Keratinocyte (primary cell): ENCODE measurements around the gene CCNY. TPM values are rescaled to one million over a fixed set of nuclear protein-coding genes. Genes with fewer than 3 reads are reported as not detected.
A peak's percentile ranks its signal among the peaks of the same experiment; 100 is the strongest.

ENCODE experiments used
- DNase-seq: peaks from one replicate; pipeline ENCODE4 v3.0.0-alpha.2; 2011; ENCODE audit warnings: low read depth, missing footprints, low spot score
- FAIRE-seq: peaks from 2 replicates; lab custom pipeline; 2011; peaks lifted over from hg19 to GRCh38; lab: Jason Lieb, UNC
- H2AFZ ChIP-seq: 2 replicates; pipeline ENCODE4 v1.6.0; 2012; ENCODE audit warnings: low read length, control low read depth, inconsistent platforms; ENCODE audit not compliant: control insufficient read depth
- H3K27ac ChIP-seq: 2 replicates; pipeline ENCODE4 v1.5.1; 2011; ENCODE audit warnings: low read length; ENCODE audit not compliant: control insufficient read depth, insufficient read depth
- H3K27me3 ChIP-seq: 3 replicates; pipeline ENCODE4 v1.6.0; 2011; ENCODE audit warnings: low read length; ENCODE audit not compliant: control insufficient read depth, insufficient read depth; ENCODE audit errors: extremely low read depth
- H3K36me3 ChIP-seq, 2 experiments: 2 replicates in 1 of 2; 3 replicates in 1 of 2; pipeline ENCODE4 v1.5.1; 2011; ENCODE audit warnings: low read length in 2 of 2, mild to moderate bottlenecking in 1 of 2; ENCODE audit not compliant: control insufficient read depth in 2 of 2, insufficient read depth in 2 of 2; ENCODE audit errors: extremely low read depth in 1 of 2
- H3K4me1 ChIP-seq: 3 replicates; pipeline ENCODE4 v1.5.1; 2011; ENCODE audit warnings: low read length; ENCODE audit not compliant: control insufficient read depth, insufficient read depth; ENCODE audit errors: extremely low read depth
- H3K4me2 ChIP-seq: 3 replicates; pipeline ENCODE4 v1.6.0; 2011; ENCODE audit warnings: low read depth, low read length; ENCODE audit not compliant: control insufficient read depth, insufficient read depth; ENCODE audit errors: extremely low read depth
- H3K4me3 ChIP-seq, 3 experiments: fragments of 200-600 bp in 1 of 3; sonication (generic) in 1 of 3; 2 replicates in 2 of 3; 3 replicates in 1 of 3; pipeline ENCODE4 v1.5.1; 2011 to 2016; ENCODE audit warnings: low read length in 3 of 3, mild to moderate bottlenecking in 3 of 3, control low read depth in 2 of 3, inconsistent platforms in 1 of 3, low read depth in 1 of 3, mixed read lengths in 1 of 3, mixed run types in 1 of 3, moderate library complexity in 1 of 3; ENCODE audit not compliant: control insufficient read depth in 2 of 3, insufficient read depth in 2 of 3; ENCODE audit errors: extremely low read depth in 1 of 3
- H3K79me2 ChIP-seq: 2 replicates; pipeline ENCODE4 v1.6.0; 2012; ENCODE audit warnings: low read length; ENCODE audit not compliant: control insufficient read depth, insufficient read depth
- H3K9ac ChIP-seq: 3 replicates; pipeline ENCODE4 v1.6.0; 2011; ENCODE audit warnings: low read length; ENCODE audit not compliant: control insufficient read depth, insufficient read depth; ENCODE audit errors: extremely low read depth
- H3K9me1 ChIP-seq: 3 replicates; pipeline ENCODE4 v1.6.0; 2011; ENCODE audit warnings: low read length; ENCODE audit not compliant: control insufficient read depth, insufficient read depth; ENCODE audit errors: extremely low read depth
- H3K9me3 ChIP-seq: 2 replicates; pipeline ENCODE4 v1.5.1; 2012; ENCODE audit warnings: low read depth, low read length; ENCODE audit not compliant: control insufficient read depth
- H4K20me1 ChIP-seq: 3 replicates; pipeline ENCODE4 v1.6.0; 2011; ENCODE audit warnings: low read length; ENCODE audit not compliant: control insufficient read depth, insufficient read depth; ENCODE audit errors: extremely low read depth
- CTCF ChIP-seq, 3 experiments: IDR thresholded peaks in 1 of 3; conservative IDR thresholded peaks in 1 of 3; optimal IDR thresholded peaks in 1 of 3; 2 replicates in 2 of 3; 3 replicates in 1 of 3; pipeline versions ENCODE3 to v1.5.1; 2011; ENCODE audit warnings: low read length in 3 of 3, mild to moderate bottlenecking in 3 of 3, moderate library complexity in 2 of 3, control low read depth in 1 of 3, inconsistent platforms in 1 of 3; ENCODE audit not compliant: insufficient read depth in 2 of 3; ENCODE audit errors: extremely low read depth in 1 of 3
- EZH2 ChIP-seq: IDR thresholded peaks from one replicate; pipeline ENCODE4 v1.6.1; 2012; ENCODE audit warnings: inconsistent platforms, mild to moderate bottlenecking, low read length, moderate library complexity
- dilution Hi-C: fragments of 300-500 bp; cut with MboI; formaldehyde crosslinking; loops from one replicate; pipeline ENCODE4 v1.7.0; 2020; ENCODE audit warnings: low sequenced_read_pairs; ENCODE audit not compliant: extremely low pct_ligation_motif_present
- polyA plus RNA-seq, 5 experiments: library from polyadenylated mRNA; depleted of rRNA in 3 of 5; stranded (reverse) in 3 of 5; stranded (forward) in 1 of 5; unstranded in 1 of 5; fragments of >200 nt; gene quantifications; 1 replicate in 1 of 5; 2 replicates in 3 of 5; 3 replicates in 1 of 5; pipeline versions ENCODE4 v1.2.1 to v1.2.3, GENCODE V29; 2011 to 2012; ENCODE audit warnings: missing spikeins in 2 of 5, low read depth in 1 of 5, low replicate concordance in 1 of 5

The CCNY gene
- polyA plus RNA-seq, 1 donor (not counting 4 experiments of a cell fraction or from before 2014, with no cell fraction given) = 58.9 TPM

- no peak for DNase-seq
- no peaks in the 10 kb centered on the region for H3K9me3 ChIP-seq
- H3K27me3 ChIP-seq = no peaks in the 10 kb centered on the region
- FAIRE-seq = peak; percentile 9
- dilution Hi-C loops = no loop called here
- no peak overlapping the region for H3K4me2 ChIP-seq
- H3K27ac ChIP-seq = no peak overlapping the region
- peaks cover 15% of the 10 kb centered on the region for H4K20me1 ChIP-seq
- H3K36me3 ChIP-seq = no peaks in the 10 kb centered on the region
- H3K9ac ChIP-seq = no peak overlapping the region
- peaks cover 87% of the 10 kb centered on the region for H3K79me2 ChIP-seq
- H3K9me1 ChIP-seq = peaks cover 2% of the 10 kb centered on the region
- TF ChIP-seq EZH2 (no peak), CTCF (optimal IDR thresholded peaks at IDR 0.05 in 1 of 3, IDR thresholded peaks at IDR 0.05 in 1 of 3, conservative IDR thresholded peaks at IDR 0.05 in 1 of 3; ENCODE audit: extremely low read depth in 1 of 3, insufficient read depth in 2 of 3, low read length in 3 of 3) (no peak)
- H3K4me3 ChIP-seq = no peak overlapping the region
- no peak overlapping the region for H2AFZ ChIP-seq
- peaks cover 5% of the 10 kb centered on the region for H3K4me1 ChIP-seq
Measured at GRCh38 chr10:35378541-35379210, 42.4 kb downstream of the CCNY start.

DNA sequence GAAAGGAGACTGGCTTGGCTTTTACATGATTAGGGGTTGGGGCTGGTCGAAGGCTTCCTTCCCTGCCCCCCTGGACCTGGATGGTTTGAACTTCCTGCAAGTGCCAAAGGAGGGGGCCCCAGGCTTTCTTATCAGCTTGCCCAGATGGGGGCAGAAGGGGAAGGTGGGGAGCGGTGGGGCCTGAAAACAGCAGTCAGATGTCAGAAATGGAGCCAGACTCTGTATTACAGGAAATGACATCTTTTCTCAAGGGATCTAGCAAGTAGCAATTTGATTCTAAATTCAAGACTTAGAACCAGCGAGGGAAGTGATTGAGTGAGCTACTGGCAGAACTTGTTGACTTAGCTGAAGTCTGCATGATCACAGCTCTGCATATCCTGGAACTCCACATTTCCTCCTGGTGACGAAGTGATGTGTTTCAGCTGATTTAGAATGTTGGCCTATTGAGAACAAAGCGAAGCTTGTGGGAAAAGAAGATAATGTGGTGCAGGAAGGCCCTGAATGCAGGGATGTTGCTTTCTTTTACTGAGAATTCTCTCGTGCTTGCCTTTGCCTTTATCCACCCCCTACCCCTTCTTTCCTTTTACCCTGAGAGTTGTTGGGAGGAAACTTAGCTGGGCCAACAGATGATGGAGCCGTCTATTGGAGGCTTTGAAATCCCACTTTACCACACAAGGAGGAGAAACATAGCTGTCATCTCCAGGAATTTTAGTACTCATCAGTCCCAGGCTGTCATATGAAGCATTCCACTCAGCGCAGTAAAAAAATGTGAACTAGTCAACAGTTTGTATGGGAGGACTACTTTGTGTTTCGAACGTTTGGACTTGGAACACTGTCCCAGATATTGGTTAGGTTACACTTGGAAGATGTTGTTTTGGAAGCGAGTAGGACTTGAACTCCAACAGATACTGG lies 43.2 kb downstream of the CCNY start:
- peaks cover 86% of the 10 kb centered on the region for H3K79me2 ChIP-seq
- no peak overlapping the region for H3K9ac ChIP-seq
- FAIRE-seq (no peak), DNase-seq (no peak)
- H3K9me3 ChIP-seq = no peaks in the 10 kb centered on the region
- H3K4me3 ChIP-seq = no peak overlapping the region
- no peak overlapping the region for H2AFZ ChIP-seq
- no peak overlapping the region for H3K27ac ChIP-seq
- no peak overlapping the region for H3K4me2 ChIP-seq
- peaks cover 11% of the 10 kb centered on the region for H4K20me1 ChIP-seq
- peaks cover 2% of the 10 kb centered on the region for H3K9me1 ChIP-seq
- no peaks in the 10 kb centered on the region for H3K36me3 ChIP-seq
- no peaks in the 10 kb centered on the region for H3K27me3 ChIP-seq
- no peak for TF ChIP-seq CTCF (optimal IDR thresholded peaks at IDR 0.05 in 1 of 3, IDR thresholded peaks at IDR 0.05 in 1 of 3, conservative IDR thresholded peaks at IDR 0.05 in 1 of 3; ENCODE audit: extremely low read depth in 1 of 3, insufficient read depth in 2 of 3, low read length in 3 of 3)
- TF ChIP-seq EZH2 = no peak
- dilution Hi-C loops = no loop called here
- peaks cover 9% of the 10 kb centered on the region for H3K4me1 ChIP-seq
